ENCODE measurements around the gene GJC2.
"Not testable (repeated sequence)": the region's sequence is repeated elsewhere in the genome, so short reads cannot be mapped to it uniquely, and the experiment has no call there.

The GJC2 gene

GRCh38 chr1:228173528-228174481, 24.1 kb downstream of the GJC2 start:
- DNase-seq: not testable (repeated sequence)

GRCh38 chr1:228174482-228175315, 25.0 kb downstream of the GJC2 start:
- DNase-seq: no peak

GRCh38 chr1:228175316-228176023, 25.7 kb downstream of the GJC2 start:
- DNase-seq: no peak

DNA sequence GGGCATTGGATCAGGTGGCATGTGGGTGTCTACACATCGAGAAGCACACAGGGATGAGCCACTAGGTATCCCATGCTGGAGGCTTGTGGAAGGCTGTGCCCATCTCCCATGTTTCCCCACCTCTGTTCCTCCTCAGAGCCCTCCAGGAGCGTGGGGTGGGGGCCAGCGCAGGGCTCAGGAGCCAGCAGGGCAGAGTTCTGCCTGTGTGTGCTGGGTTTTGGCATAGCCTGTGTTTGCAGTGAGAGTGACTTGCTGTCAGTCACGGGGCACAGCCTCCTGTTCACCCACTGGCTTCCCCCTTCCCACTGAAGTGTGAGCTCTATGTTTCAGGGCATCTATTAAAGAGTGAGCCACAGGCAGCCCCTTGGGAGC, 26.3 kb downstream of the GJC2 start:
- no peak for DNase-seq

GRCh38 chr1:228176461-228177182, 26.9 kb downstream of the GJC2 start:
- DNase-seq: no peak

DNA sequence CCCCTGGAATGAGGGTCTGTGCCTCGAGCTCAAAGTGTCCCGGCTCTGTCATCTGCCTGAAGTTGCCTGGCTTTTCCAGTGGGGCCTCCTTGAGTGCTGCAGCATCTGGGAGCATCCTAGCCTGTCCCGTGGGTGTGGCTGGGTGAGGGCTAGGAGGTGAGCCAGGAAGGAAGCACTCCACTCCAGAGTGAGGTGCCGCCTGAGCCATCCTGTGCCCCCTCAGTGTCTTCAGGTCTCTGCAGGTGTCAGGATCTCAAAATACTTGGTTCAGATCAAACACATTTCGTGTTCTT, 27.4 kb downstream of the GJC2 start:
- DNase-seq: no peak

- no peak for DNase-seq
These were observed 28.3 kb downstream of the GJC2 start for GRCh38 chr1:228177721-228178710.

DNA sequence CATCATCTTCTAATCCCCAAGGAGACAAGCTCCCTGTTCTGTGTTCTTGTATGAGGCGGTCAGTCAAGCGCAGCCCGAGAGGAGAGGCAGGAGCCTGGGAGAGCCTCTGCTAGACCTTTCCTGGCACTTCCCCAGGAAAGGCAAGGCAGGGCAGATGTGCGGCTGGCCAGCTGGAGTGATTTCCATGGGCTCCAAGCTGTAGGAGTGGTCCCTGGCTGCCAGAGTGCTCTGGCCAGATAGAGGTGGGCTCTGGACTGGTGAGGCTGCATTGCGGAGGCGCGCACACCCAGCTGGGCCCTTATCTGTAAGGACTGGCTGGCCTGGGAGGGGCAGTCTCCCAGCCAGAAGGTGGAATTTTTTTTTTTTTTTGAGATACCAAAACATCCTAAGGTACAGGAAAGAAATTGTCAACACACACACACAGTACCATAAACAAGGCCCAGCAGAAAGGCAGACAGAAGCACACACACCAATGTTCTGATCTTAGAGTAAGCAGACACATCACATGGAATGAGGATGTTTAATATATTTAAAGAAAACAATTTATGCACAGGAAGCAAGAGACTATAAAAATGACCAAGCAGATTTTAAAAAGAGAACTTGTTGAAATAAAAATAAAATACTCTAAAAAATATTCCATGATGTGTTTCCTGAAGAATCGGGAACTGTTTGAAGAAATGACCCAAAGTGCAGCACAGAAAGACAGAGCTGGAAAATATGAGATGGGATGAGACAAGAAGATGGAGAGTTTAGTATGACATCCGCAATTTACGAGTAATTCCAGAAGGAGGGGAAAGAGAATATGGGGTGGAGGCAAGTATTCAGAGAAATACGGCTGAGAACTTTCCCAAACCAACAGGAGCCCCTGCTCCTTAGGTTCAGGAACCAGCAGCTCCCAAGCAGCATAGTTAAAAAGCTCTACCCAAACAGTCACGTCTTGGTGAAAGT, 29.3 kb downstream of the GJC2 start:
- no peak for DNase-seq

GRCh38 chr1:228180271-228180958, 30.7 kb downstream of the GJC2 start:
- no peak for DNase-seq

DNA sequence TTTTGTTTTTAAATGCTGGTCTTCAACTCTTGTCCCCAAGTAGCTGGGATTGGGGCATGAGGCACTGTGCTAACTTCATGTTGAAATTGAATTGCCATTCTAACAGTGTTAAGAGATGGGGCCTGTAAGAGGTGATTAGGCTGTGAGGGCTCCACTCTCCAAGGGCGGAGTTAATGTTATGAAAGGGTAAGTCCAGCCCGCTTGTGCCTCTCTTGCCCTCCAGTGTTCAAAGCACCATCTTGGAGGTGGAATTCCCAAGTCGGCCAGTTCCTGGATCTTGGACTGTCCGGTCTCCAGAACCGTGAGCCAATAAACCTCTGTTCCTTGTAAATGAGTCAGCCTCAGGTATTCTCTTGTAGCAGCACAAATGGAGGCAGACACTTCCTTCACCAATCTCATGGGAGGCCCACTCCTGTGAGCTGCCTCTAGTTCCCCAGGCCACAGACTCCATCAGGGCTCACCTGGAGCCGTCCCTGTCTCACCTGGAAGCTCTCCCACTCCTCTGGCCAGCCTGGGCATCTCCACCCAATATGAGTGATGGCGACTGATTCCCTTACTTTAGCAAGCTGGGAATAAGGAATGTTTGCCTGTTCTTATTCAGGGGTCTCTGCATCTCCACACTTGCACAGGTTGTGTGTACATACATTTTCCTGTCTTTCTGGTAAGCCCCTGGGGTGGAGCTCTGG, 31.4 kb downstream of the GJC2 start:
- DNase-seq: no peak

- DNase-seq: no peak
These were observed 31.9 kb downstream of the GJC2 start for GRCh38 chr1:228181645-228182034.

- no peak for DNase-seq
These were observed 32.7 kb downstream of the GJC2 start for GRCh38 chr1:228182296-228183030.

DNA sequence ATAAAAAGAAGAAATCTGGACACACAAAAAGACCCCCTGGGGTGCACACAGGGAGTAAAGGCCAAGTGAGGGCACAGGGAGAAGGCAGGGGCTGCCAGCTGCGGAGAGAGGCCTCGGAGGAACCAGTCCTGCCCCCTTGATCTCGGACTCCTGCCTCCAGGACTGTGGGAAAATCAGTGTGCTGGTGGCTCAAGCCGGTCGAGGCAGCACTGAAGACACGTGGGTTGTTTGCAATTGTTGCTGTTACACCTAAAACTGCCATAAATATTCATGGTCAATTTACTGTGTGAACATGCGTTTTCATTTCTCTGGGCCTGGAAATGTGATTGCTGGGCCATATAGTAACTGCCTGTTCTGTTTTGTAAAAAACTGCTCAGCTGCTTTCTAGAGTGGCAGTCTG, 34.4 kb downstream of the GJC2 start:
- DNase-seq: no peak

DNA sequence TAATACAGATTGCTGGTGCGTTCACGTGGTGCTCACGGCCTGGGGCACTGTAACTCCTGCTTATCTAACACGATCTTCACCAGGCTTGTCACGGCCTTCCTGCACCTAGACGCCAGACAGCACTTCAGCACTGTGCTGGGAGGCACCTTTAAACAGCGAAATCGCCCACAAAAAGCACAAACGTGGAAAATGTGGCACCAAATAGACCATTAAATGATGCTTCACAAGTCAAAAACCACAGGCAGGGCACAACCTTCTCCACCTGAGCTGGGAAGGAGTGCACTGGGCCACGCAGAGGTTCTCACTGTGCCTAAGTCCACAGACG, 35.9 kb downstream of the GJC2 start:
- DNase-seq: no peak

GRCh38 chr1:228188249-228188648, 38.5 kb downstream of the GJC2 start:
- not testable (repeated sequence) for DNase-seq

DNA sequence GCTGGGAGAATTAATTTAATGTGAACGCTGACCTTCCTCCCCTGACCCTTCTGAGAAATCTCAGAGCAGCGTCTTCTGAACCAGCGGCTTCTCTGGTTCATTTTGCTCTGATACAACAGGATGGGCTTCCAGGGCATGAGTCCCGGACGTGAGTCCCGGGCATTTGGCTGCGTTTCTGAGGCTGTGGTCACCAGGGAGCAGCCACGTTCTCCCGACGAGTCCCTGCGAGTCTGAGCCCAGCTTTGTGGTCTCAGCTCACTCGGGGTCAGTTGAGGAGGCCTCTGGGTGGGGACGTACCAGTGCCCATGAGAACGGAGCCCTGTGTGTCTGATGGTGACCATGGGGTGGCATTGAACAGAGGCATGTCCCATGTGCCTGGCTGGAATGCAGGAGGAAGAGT, 40.5 kb downstream of the GJC2 start:
- no peak for DNase-seq

- DNase-seq: no peak
These were observed 41.0 kb downstream of the GJC2 start for GRCh38 chr1:228190778-228191177.

- DNase-seq: no peak
These were observed 44.7 kb downstream of the GJC2 start for GRCh38 chr1:228194436-228194835.

Measured in inflammatory macrophage (primary cell).